OCI-LY7 (cell line): ENCODE data around the gene NFKBIB.

Source experiments
- CTCF ChIP-seq: fragments of 200-600 bp; sonication (generic); conservative IDR thresholded peaks from 2 replicates; pipeline ENCODE4 v1.5.1; 2014; ENCODE audit warnings: mild to moderate bottlenecking, antibody characterized with exemption, low read length, moderate library complexity, mixed read lengths
- EZH2phosphoT487 ChIP-seq: fragments of 200-600 bp; sonication (generic); IDR thresholded peaks from 2 replicates; pipeline ENCODE4 v1.6.1; 2018; ENCODE audit warnings: low read depth, borderline replicate concordance, mild to moderate bottlenecking, mixed run types, antibody characterized with exemption, low read length, moderate library complexity, mixed read lengths

DNA sequence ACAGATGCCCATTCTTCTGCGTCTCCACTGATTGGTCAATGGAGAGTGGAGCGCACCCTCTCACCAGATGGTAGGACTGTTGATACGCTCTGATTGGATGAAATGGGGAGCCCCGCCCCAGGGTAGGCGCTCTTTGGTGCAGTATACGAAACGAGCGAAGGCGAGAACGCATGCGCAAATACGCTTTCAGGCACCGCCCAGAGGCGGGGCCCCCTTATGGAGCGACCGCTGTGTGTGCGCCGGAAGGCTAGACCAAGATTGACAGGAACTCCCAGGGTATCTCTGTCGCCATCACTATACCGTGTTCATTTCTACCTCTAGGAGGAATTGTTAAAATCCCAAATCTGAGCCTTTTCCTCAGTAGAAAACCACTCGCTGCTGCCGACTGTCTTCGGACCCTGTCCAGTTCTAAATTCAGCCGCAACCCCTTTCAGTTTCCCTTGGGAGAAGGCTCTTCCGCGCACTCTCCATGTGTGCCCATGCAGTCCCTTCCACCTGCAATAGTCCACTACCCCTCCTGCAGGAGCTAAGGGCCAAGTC is 49.3 kb upstream of the NFKBIB start:
- TF ChIP-seq CTCF = no peak
- no peak for TF ChIP-seq EZH2phosphoT487
